ENCODE results near the gene PANX3. TPM values are rescaled to one million over a fixed set of nuclear protein-coding genes. Genes with fewer than 3 reads are reported as not detected.

The PANX3 gene
- total and polyA plus RNA-seq, 9 of the 15 experiments (the other 6 are each of a cell fraction or from before 2014, with no cell fraction given) = 0.09 to 0.69 (median 0.39) TPM

DNA sequence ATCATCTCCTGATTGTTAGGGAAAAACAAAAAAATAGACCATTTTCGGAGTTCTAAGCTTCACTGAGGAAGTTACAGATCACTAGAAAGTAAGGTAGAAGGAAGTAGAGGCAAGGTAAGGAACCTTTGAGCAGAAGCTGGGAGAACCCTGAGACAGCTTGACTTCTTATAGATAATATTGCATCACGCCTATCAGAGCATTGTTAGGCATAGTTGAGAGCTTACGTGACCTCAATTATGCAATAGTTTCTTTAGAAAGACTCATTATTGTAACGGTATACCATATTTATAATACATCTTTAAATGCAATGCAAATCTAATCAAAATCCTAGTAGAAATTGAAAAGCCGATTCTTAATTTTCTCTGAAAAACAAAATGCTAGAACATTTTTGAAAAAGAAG lies 16.3 kb downstream of the PANX3 start:
- 93% methylated on average over 5 of the region's 5 CpGs for WGBS (ENCODE audit: insufficient coverage, low coverage, missing lambda C conversion rate)
- BruUV-seq (replicated peaks) = no TSS peak
- FAIRE-seq = no peak
- Histone ChIP-seq H3K27ac (ENCODE audit: extremely low read depth, low read depth, low read length) (no peak overlapping the region), H3K9ac (ENCODE audit: insufficient read depth in 1 of 2, low read depth in 2 of 2, low read length in 2 of 2) (no peak overlapping the region), H3K4me2 (ENCODE audit: insufficient read depth, low read length) (no peak overlapping the region), H3K4me3 (no peak overlapping the region), H2AFZ (ENCODE audit: low read depth, low read length) (no peak overlapping the region), H3K9me1 (ENCODE audit: control insufficient read depth, insufficient read depth, low read length) (peaks cover 4% of the 10 kb centered on the region), H3K4me1 (replicated peaks in 1 of 2; ENCODE audit: control insufficient read depth in 2 of 2, insufficient read depth in 2 of 2, low read length in 2 of 2) (peaks cover 0 to 13% of the 10 kb centered on the region in 2 experiments; a peak in 3 of 5 replicates), H3K79me2 (ENCODE audit: control insufficient read depth, insufficient read depth, low read length) (peaks cover 35% of the 10 kb centered on the region), H3K27me3 (ENCODE audit: control insufficient read depth in 2 of 2, insufficient read depth in 2 of 2, low read length in 2 of 2) (no peaks in the 10 kb centered on the region), H3K9me3 (replicated peaks; ENCODE audit: control insufficient read depth, insufficient read depth, low read depth, low read length) (no peaks in the 10 kb centered on the region), H3K36me3 (ENCODE audit: control insufficient read depth, insufficient read depth, low read length) (peaks cover 76% of the 10 kb centered on the region), H4K20me1 (replicated peaks; ENCODE audit: control insufficient read depth, insufficient read depth, low read length) (no peaks in the 10 kb centered on the region)
- ATAC-seq = no peak
- intact Hi-C loops (cut with micrococcal nuclease) = no loop called here
- ChIA-PET CTCF (ENCODE audit: low intra/inter-chr PET ratio) (no interaction called here), POLR2A (no interaction called here)
- no peak for DNase-seq (ENCODE audit: extremely low read depth in 1 of 4, low spot score in 3 of 4)
- no peak for TF ChIP-seq ZNF445 (CRISPR knock-in tag; IDR thresholded peaks at IDR 0.05; ENCODE audit: low read depth)
- TF ChIP-seq FOXP1 (CRISPR knock-in tag; IDR thresholded peaks at IDR 0.05) = no peak
- TF ChIP-seq MIER1 (IDR thresholded peaks at IDR 0.05; ENCODE audit: low read depth) = no peak
- TF ChIP-seq ZNF764 (CRISPR knock-in tag; IDR thresholded peaks at IDR 0.05; ENCODE audit: low read depth) = no peak
- no peak for TF ChIP-seq ZNF133 (CRISPR knock-in tag; IDR thresholded peaks at IDR 0.05)
- no peak for TF ChIP-seq BACH1 (tag; IDR thresholded peaks at IDR 0.05)
- no peak for TF ChIP-seq MTF1 (CRISPR knock-in tag; IDR thresholded peaks at IDR 0.05; ENCODE audit: borderline replicate concordance)
- TF ChIP-seq CSDE1 (IDR thresholded peaks at IDR 0.05) = no peak
- TF ChIP-seq CEBPB (tag; IDR thresholded peaks at IDR 0.05) = peak; percentile 51; the same call in 1 of the 2 replicates
- no peak for TF ChIP-seq CREB1 (IDR thresholded peaks at IDR 0.05)
- no peak for TF ChIP-seq CREB1 (CRISPR knock-in tag; IDR thresholded peaks at IDR 0.05)
- no peak for TF ChIP-seq ASH1L (IDR thresholded peaks at IDR 0.05; ENCODE audit: borderline replicate concordance, low read depth, partially characterized antibody)
- TF ChIP-seq BRF1 (IDR thresholded peaks at IDR 0.05; ENCODE audit: borderline replicate concordance, extremely low read depth, insufficient read length) = no peak
- TF ChIP-seq NBN (IDR thresholded peaks at IDR 0.05; ENCODE audit: low read depth) = no peak
- no peak for TF ChIP-seq NFRKB (IDR thresholded peaks at IDR 0.05; ENCODE audit: low read depth)
- TF ChIP-seq, protein P1, sequence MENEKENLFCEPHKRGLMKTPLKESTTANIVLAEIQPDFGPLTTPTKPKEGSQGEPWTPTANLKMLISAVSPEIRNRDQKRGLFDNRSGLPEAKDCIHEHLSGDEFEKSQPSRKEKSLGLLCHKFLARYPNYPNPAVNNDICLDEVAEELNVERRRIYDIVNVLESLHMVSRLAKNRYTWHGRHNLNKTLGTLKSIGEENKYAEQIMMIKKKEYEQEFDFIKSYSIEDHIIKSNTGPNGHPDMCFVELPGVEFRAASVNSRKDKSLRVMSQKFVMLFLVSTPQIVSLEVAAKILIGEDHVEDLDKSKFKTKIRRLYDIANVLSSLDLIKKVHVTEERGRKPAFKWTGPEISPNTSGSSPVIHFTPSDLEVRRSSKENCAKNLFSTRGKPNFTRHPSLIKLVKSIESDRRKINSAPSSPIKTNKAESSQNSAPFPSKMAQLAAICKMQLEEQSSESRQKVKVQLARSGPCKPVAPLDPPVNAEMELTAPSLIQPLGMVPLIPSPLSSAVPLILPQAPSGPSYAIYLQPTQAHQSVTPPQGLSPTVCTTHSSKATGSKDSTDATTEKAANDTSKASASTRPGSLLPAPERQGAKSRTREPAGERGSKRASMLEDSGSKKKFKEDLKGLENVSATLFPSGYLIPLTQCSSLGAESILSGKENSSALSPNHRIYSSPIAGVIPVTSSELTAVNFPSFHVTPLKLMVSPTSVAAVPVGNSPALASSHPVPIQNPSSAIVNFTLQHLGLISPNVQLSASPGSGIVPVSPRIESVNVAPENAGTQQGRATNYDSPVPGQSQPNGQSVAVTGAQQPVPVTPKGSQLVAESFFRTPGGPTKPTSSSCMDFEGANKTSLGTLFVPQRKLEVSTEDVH (IDR thresholded peaks at IDR 0.05; ENCODE audit: low read depth, partially characterized antibody) = no peak
- TF ChIP-seq CEBPG (CRISPR knock-in tag; IDR thresholded peaks at IDR 0.05) = no peak
- peak; percentile 19 to 69; a peak in 2 of 4 replicates for TF ChIP-seq CEBPG (tag; conservative IDR thresholded peaks at IDR 0.05 in 1 of 2, IDR thresholded peaks at IDR 0.05 in 1 of 2)
- in situ Hi-C loops (cut with MboI) = no loop called here

All from K562 (cell line).